HAP-1 (cell line): ENCODE results near the gene KATNBL1.
A peak's percentile ranks its signal among the peaks of the same experiment; 100 is the strongest.
"Not testable (repeated sequence)": the region's sequence is repeated elsewhere in the genome, so short reads cannot be mapped to it uniquely, and the experiment has no call there.

Source experiments
- DNase-seq, 2 experiments: peaks; one replicate each; pipeline ENCODE4 v3.0.0-alpha.2; 2016 to 2020; ENCODE audit warnings: low spot score in 2 of 2
- H3K27me3 ChIP-seq: fragments of 250-450 bp; sonication (Bioruptor Pico); 2 replicates; pipeline ENCODE4 v1.5.1; 2020; ENCODE audit warnings: low read depth, mild to moderate bottlenecking, moderate library complexity
- H3K36me3 ChIP-seq: fragments of 250-450 bp; sonication (Bioruptor Pico); replicated peaks from 2 replicates; pipeline ENCODE4 v1.5.1; 2020; ENCODE audit warnings: mild to moderate bottlenecking
- H3K4me1 ChIP-seq: fragments of 250-450 bp; sonication (Bioruptor Pico); 2 replicates; pipeline ENCODE4 v1.5.1; 2020; ENCODE audit warnings: mild to moderate bottlenecking
- H3K4me3 ChIP-seq: fragments of 250-450 bp; sonication (Bioruptor Pico); 2 replicates; pipeline ENCODE4 v1.5.1; 2020; ENCODE audit warnings: mild to moderate bottlenecking, moderate library complexity
- H3K9me3 ChIP-seq: fragments of 250-450 bp; sonication (Bioruptor Pico); 2 replicates; pipeline ENCODE4 v1.5.1; 2020; ENCODE audit warnings: mild to moderate bottlenecking, moderate library complexity
- in situ Hi-C: fragments of 300-500 bp; cut with MboI; formaldehyde crosslinking; loops from 3 replicates; pipeline ENCODE4 v1.14.3; 2020; ENCODE audit warnings: low sequenced_read_pairs, inconsistent platforms, mixed read lengths

The KATNBL1 gene

DNA sequence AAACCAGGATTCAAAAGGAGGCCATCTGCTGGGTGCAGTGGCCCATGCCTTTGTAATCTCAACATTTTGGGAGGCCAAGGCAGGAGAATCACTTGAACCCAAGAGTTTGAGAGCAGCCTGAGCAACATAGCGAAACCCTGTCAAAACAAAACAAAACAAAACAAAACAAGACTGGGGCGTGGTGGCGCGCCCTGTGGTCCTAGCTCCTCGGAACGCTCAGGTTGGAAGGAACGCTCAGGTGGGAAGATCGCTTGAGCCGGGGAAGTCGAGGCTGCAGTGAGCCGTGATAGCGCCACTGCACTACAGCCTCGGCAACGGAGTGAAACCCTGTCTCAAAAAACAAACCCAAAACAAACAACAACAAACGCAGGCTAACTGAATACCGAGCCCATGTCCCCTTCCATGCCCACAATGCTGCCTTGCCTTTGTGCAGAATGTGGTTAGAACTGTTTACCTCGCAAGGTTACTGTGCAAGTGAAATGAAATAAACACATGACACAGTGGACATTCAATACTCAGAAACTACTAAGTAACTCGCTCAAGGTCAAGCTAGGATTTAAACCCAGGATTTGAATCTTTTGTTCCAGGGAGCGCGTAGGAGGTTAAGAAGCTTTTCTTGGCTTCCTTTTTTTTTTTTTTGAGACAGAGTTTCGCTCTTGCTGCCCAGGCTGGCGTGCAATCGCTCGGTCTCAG lies 14.2 kb upstream of the KATNBL1 start:
- peaks cover 9% of the 10 kb centered on the region for H3K4me1 ChIP-seq
- H3K36me3 ChIP-seq, result peaks cover 10% of the 10 kb centered on the region
- no peaks in the 10 kb centered on the region for H3K27me3 ChIP-seq
- in situ Hi-C loops, result loop anchor here (10.0 kb wide), 1 partner anchor 119 kb away; the partner anchor contains the start of genes EMC7 and PGBD4
- DNase-seq, result peak in 1 of 2 experiments; percentile 30
- H3K9me3 ChIP-seq, result no peaks in the 10 kb centered on the region
- H3K4me3 ChIP-seq, result peak overlapping the region; percentile 93

DNA sequence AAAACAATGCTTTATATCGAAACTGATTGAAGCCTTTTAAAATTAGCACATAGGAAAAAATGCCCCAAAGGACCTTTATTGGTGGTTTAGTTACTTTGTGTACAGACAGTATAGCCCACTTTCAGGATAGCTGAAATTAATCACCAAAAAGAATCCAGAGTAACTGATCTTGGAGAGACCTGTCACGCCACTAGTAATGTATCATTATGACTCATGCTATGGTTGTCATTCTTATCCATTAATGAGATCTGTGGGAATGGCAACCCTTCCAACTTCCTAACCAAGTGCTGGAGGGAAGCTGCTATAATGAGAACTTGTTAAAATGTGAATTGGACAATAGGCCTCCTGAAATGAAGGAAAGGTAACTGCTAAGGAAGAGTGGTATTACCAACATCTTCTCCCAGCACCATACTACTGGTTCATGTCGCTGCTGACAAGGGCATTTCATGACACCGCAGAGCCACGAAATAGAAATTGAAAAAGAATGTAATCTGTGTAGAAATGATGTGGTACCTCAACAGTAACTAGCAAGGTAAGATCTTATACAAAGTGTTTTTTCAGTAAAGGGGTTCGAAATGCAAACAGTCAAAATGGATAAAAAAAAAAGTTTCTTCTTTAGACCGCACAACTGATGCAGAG lies 7.8 kb upstream of the KATNBL1 start:
- no peak for DNase-seq
- in situ Hi-C loops, result no loop called here

DNA sequence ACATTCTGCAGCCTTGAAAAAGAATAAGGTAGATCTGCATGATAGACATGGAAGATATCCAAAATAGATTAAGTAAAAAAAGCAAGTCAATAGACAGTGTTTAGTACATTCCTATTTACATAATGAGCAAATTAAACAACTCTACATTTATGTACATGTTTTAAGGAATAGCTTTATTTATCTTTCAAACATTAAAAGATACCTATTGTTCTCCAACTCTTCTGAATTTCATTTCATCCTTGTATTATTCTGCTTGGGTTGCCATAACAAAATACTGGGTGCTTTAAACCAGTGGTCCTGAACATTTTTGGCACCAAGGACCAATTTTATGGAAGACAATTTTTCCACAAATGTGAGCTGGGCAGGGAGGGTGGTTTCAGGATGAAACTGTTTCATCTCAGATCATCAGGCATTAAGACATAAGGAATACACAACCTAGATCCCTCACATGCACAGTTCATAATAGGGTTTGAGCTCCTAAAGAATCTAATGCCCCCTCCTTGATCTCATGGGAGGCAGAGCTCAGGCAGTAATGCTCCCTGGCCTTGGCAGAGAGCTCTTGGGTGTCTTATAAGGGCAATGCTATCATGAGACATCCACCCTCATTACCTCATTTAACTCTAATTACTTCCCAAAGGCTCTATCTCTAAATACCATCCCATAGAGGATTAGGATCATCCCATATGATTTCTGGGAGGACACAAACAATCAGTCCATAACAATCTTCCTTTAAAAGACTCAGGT lies 6.8 kb upstream of the KATNBL1 start:
- H3K27me3 ChIP-seq, result no peaks in the 10 kb centered on the region
- H3K9me3 ChIP-seq, result no peaks in the 10 kb centered on the region
- in situ Hi-C loops, result no loop called here
- DNase-seq, result no peak
- peaks cover 3% of the 10 kb centered on the region; the same call in 1 of the 2 replicates for H3K4me1 ChIP-seq
- H3K4me3 ChIP-seq, result no peak overlapping the region
- H3K36me3 ChIP-seq, result no peaks in the 10 kb centered on the region

More for the DNA sequence above, 7.8 kb upstream of the KATNBL1 start:
- no peak overlapping the region for H3K4me3 ChIP-seq
- no peaks in the 10 kb centered on the region for H3K36me3 ChIP-seq
- no peaks in the 10 kb centered on the region for H3K27me3 ChIP-seq
- H3K9me3 ChIP-seq, result no peaks in the 10 kb centered on the region
- peaks cover 3% of the 10 kb centered on the region; the same call in 1 of the 2 replicates for H3K4me1 ChIP-seq

DNA sequence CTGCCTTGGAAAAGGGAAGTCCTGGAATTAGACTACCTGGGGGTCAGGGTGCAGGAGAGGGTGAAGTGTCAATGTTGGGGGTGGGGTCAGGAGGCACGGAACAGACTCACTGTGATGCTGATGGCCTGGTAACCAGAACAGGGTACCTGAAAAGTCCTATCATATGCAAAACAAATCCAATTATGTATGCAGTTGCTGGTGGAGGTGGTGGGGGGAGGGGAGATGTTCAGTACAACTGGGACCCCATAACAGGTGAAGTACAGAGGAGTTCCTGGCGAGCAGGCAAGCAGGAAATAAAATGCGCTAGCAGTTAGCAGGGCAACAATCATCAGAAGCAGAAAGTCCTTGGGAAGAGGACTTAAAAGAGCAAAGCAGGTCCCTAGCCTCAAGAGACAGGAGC lies 4.2 kb upstream of the KATNBL1 start:
- H3K4me3 ChIP-seq, result no peak overlapping the region
- no peaks in the 10 kb centered on the region for H3K9me3 ChIP-seq
- no peaks in the 10 kb centered on the region for H3K36me3 ChIP-seq
- no peaks in the 10 kb centered on the region for H3K27me3 ChIP-seq
- in situ Hi-C loops, result no loop called here
- no peak for DNase-seq
- H3K4me1 ChIP-seq, result peaks cover 3% of the 10 kb centered on the region; the same call in 1 of the 2 replicates

DNA sequence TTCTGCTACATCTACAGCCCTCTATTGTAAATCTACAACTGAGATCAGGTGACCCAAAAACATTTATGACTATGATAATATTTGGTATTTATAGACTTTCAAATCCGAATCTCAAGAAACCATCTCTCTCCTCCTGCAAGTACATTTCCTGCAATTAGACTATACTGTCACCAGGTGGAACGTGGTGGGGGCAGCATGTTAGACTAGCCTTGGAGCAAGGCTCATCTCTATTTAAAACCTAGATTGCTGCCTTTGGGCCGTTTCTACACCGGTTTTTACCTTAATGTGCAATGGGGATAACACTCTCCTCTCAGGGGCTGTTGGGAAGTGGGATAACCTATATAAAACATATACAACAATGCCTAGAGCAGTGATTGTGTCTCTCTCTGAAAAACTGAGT lies 3.8 kb upstream of the KATNBL1 start:
- DNase-seq, result no peak
- Histone ChIP-seq H3K4me1 (peaks cover 3% of the 10 kb centered on the region; the same call in 1 of the 2 replicates), H3K36me3 (no peaks in the 10 kb centered on the region), H3K4me3 (no peak overlapping the region), H3K27me3 (no peaks in the 10 kb centered on the region), H3K9me3 (no peaks in the 10 kb centered on the region)
- in situ Hi-C loops, result no loop called here

DNA sequence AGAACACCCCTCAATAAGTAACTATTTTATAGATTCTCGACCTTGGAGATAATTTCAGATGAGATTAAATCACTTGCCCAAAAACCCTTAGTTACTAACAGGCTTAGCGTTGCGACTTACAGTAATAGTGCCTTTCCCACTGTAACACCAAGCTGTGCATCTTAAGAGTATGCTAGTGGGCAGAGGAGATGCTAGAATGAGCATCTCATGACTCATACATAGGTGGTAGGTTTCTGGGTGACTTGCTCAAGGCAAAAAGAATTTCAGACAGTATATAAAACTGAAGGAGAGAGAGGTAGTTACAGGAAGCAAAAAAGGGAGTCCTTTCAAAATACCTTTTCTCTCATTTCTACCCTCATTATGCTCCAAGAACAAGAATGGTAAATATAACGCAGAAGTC lies 3.9 kb downstream of the KATNBL1 start:
- DNase-seq, result no peak
- Histone ChIP-seq H3K9me3 (no peaks in the 10 kb centered on the region), H3K4me1 (no peaks in the 10 kb centered on the region), H3K27me3 (no peaks in the 10 kb centered on the region), H3K36me3 (peaks cover 3% of the 10 kb centered on the region; the same call in 1 of the 2 replicates), H3K4me3 (no peak overlapping the region)
- in situ Hi-C loops, result no loop called here

DNA sequence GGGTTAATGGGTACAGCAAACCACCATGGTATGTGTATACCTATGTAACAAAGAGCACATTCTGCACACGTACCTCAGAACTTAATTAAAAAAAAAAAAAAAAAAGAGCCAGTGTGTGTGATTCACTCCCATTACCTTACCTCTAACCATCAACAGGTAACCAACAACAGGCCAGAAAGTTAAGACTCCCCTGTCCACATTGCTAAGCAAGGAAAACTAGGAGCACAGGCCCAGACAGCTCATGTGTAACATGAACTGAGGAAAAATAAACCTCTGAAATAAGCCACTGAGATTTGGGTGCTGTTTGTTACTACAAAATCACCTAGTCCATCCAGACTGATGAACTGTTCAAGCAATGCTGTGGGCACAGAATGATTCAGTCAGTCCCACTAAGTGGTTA lies 6.0 kb downstream of the KATNBL1 start:
- in situ Hi-C loops, result no loop called here
- DNase-seq, result no peak
- Histone ChIP-seq H3K4me1 (peaks cover under 1% of the 10 kb centered on the region), H3K9me3 (no peaks in the 10 kb centered on the region), H3K4me3 (no peak overlapping the region), H3K27me3 (no peaks in the 10 kb centered on the region), H3K36me3 (peaks cover 3% of the 10 kb centered on the region; the same call in 1 of the 2 replicates)

DNA sequence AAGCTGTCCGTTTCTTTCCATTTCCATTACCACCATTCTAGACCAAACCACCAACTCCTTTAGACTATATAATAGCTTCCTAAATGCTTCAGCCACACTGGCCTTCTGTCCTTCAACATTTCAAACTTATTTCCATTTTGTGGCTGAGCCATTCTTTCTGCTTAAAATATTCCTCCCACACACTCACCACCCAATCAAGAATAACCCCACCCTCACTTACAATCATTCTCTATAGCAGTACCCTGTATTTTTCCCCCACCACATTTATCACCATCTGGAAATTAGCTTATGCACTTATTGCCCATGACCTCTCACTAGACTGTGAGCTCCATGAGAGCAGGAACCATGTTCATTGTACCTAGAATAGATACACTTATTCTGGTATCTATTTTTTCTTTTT lies 6.6 kb downstream of the KATNBL1 start:
- in situ Hi-C loops, result no loop called here
- Histone ChIP-seq H3K4me3 (no peak overlapping the region), H3K9me3 (no peaks in the 10 kb centered on the region), H3K27me3 (no peaks in the 10 kb centered on the region), H3K36me3 (peaks cover 3% of the 10 kb centered on the region; the same call in 1 of the 2 replicates), H3K4me1 (peaks cover 7% of the 10 kb centered on the region)
- DNase-seq, result no peak

DNA sequence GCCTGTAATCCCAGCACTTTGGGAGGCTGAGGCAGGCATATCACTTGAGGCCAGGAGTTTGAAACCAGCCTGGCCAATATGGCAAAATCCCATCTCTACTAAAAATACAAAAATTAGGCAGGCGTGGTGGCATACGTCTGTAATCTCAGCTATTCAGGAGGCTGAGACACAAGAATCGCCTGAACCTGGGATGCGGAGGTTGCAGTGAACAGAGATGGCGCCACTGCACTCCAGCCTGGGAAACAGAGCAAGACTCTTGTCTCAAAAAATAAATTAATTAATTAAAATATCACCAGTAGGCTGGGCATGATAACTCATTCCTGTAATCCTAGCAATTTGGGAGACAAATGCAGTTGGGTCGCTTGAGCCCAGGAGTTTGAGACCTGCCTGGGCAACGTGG lies 16.6 kb downstream of the KATNBL1 start:
- DNase-seq, H3K27me3 ChIP-seq, H3K36me3 ChIP-seq, in situ Hi-C loops, H3K4me3 ChIP-seq, H3K9me3 ChIP-seq, H3K4me1 ChIP-seq: not testable (repeated sequence)

DNA sequence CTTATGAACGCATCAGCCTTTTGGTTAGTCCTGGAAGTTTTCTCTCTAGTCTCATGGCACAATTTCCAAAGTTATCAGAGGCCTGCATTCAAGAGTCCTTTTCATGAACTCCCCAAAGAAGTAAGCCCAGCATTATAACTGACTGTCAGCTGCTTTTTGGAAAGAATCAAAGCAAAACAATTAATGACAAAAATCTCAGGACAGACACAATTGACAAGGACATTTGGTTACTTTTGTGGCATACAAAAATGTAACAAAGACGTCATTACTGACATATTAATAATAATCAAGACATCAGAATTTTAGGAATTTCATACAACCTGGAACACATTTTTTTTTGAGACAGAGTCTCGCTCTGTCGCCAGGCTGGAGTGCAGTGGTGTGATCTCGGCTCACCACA lies 21.2 kb downstream of the KATNBL1 start:
- H3K4me1 ChIP-seq, result no peaks in the 10 kb centered on the region
- H3K9me3 ChIP-seq, result no peaks in the 10 kb centered on the region
- H3K36me3 ChIP-seq, result no peaks in the 10 kb centered on the region
- no peak overlapping the region for H3K4me3 ChIP-seq
- no peak for DNase-seq
- H3K27me3 ChIP-seq, result no peaks in the 10 kb centered on the region
- in situ Hi-C loops, result no loop called here

DNA sequence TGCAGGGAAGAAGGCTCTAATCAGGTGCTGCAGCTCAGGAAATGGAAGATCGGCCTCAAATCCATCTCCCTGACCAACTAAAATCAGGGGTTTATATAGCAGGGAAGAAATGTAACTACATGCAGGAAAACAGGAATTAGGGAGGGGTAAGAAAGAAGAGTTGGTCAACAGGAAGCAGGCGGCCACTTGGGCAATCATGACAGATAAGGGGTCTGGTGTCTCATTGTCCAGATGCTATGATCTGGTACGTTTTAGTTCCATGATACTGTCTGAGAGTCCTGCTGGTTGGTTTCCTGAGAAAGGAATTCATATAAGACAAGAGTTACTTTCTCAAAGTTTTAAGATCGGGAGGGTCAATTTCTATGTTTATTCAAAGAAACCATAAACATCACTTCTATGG lies 24.2 kb downstream of the KATNBL1 start:
- H3K4me1 ChIP-seq, result no peaks in the 10 kb centered on the region
- DNase-seq, result no peak
- H3K9me3 ChIP-seq, result no peaks in the 10 kb centered on the region
- H3K4me3 ChIP-seq, result no peak overlapping the region
- no peaks in the 10 kb centered on the region for H3K27me3 ChIP-seq
- H3K36me3 ChIP-seq, result no peaks in the 10 kb centered on the region; the same call in 1 of the 2 replicates
- in situ Hi-C loops, result no loop called here

DNA sequence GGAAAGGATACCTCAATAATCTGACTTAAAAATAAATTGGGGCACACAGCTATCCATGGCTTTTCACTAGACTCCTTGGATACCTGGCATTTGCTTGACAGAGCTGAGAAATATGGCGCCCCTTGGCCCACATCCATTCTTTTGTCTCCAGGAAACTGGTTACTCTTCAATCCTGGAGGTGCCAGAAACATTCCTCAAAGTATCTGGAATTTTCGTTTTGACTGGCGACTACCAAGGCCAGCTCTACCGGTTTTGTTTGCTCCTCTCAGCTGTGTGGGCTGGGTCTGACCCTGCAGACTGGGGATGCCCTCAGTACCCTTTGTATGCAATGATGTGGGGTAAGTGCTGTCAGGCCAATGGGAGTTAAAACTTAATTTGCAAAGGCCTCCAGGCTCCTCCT lies 27.0 kb downstream of the KATNBL1 start:
- Histone ChIP-seq H3K4me3 (no peak overlapping the region), H3K4me1 (peaks cover 2% of the 10 kb centered on the region), H3K36me3 (no peaks in the 10 kb centered on the region; the same call in 1 of the 2 replicates), H3K27me3 (no peaks in the 10 kb centered on the region), H3K9me3 (no peaks in the 10 kb centered on the region)
- in situ Hi-C loops, result no loop called here
- no peak for DNase-seq

DNA sequence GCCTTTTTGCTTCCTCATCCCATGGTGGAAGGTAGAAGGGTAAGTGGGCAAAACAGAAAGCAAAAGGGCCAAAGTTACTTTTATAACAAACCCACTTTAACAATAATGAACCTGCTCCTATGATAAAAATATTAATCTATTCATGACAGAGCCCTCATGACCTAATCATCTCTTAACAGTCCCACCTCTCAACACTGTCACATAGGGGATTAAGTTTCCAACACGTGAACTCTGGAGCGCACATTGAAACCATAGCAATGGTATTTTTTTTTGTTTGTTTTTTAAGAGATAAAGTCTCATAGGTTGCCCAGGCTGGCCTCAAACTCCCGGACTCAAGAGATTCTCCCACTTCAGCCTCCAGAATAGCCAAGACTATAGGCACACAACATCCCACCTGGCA lies 30.7 kb downstream of the KATNBL1 start:
- H3K36me3 ChIP-seq, result no peaks in the 10 kb centered on the region; the same call in 1 of the 2 replicates
- no peaks in the 10 kb centered on the region for H3K9me3 ChIP-seq
- no peak for DNase-seq
- in situ Hi-C loops, result no loop called here
- H3K4me1 ChIP-seq, result peaks cover 15% of the 10 kb centered on the region
- H3K4me3 ChIP-seq, result no peak overlapping the region
- no peaks in the 10 kb centered on the region for H3K27me3 ChIP-seq
